IMR-90 (cell line): ENCODE results near the gene USP35. TPM values are rescaled to one million over a fixed set of nuclear protein-coding genes. Genes with fewer than 3 reads are reported as not detected.

Source experiments
- ATAC-seq: fragments of 200-7000 bp; cut with Tn5 transposase; 2 replicates; pipeline ENCODE4 v1.9.1; 2020; ENCODE audit warnings: low read depth, mild to moderate bottlenecking, moderate library complexity
- BruUV-seq: library from RNA; stranded (reverse); fragments of 400-500 nt; replicated peaks from 2 replicates; lab custom pipeline; 2021; lab: Mats Ljungman, UMichigan
- CTCF ChIA-PET: fragments of 300-600 bp; formaldehyde crosslinking; extraction: SDS; loops from one replicate; lab custom pipeline; 2021; ENCODE audit warnings: antibody characterized with exemption; lab: Yijun Ruan, JAX
- POLR2A ChIA-PET: fragments of 300-600 bp; sonication (Branson Sonifier 250); formaldehyde crosslinking; loops from one replicate; lab custom pipeline; 2022; ENCODE audit warnings: antibody characterized with exemption; ENCODE audit not compliant: unreplicated experiment; lab: Charles Lee
- DNase-seq: peaks from one replicate; pipeline ENCODE4 v3.0.0; 2013
- H2AFZ ChIP-seq: replicated peaks from 2 replicates; pipeline ENCODE3; 2013; ENCODE audit warnings: low read length, mild to moderate bottlenecking; ENCODE audit not compliant: poor library complexity
- H2AK5ac ChIP-seq: 2 replicates; pipeline ENCODE4 v1.6.1; 2013; ENCODE audit warnings: low read depth, low read length, inconsistent platforms
- H2AK9ac ChIP-seq: replicated peaks from 2 replicates; pipeline ENCODE3; 2013; ENCODE audit warnings: mild to moderate bottlenecking, low read depth, low read length, moderate library complexity; ENCODE audit not compliant: poor library complexity
- H2BK120ac ChIP-seq: 2 replicates; pipeline ENCODE4 v1.6.1; 2013; ENCODE audit warnings: low read depth, low read length, inconsistent platforms
- H2BK15ac ChIP-seq: 3 replicates; pipeline ENCODE4 v1.6.1; 2013; ENCODE audit warnings: low read depth, low read length, inconsistent platforms
- H2BK20ac ChIP-seq: 2 replicates; pipeline ENCODE4 v1.6.1; 2013; ENCODE audit warnings: low read depth, mild to moderate bottlenecking, inconsistent platforms, low read length, moderate library complexity
- H2BK5ac ChIP-seq: 2 replicates; pipeline ENCODE4 v1.6.1; 2013; ENCODE audit warnings: mild to moderate bottlenecking, low read depth, low read length, inconsistent platforms; ENCODE audit not compliant: poor library complexity, severe bottlenecking
- H3K14ac ChIP-seq: replicated peaks from 2 replicates; pipeline ENCODE4 v1.6.1; 2013; ENCODE audit warnings: low read depth, low read length, inconsistent platforms
- H3K18ac ChIP-seq: 2 replicates; pipeline ENCODE4 v1.6.1; 2013; ENCODE audit warnings: low read depth, low read length, control low read depth
- H3K23ac ChIP-seq: 2 replicates; pipeline ENCODE4 v1.6.1; 2013; ENCODE audit warnings: low read depth, low read length, inconsistent platforms
- H3K27ac ChIP-seq: 2 replicates; pipeline ENCODE4 v1.5.1; 2013; ENCODE audit warnings: mild to moderate bottlenecking, control low read depth, low read length; ENCODE audit not compliant: insufficient read depth
- H3K27me3 ChIP-seq: 2 replicates; pipeline ENCODE4 v1.6.1; 2013; ENCODE audit warnings: low read length; ENCODE audit not compliant: control insufficient read depth, insufficient read depth
- H3K36me3 ChIP-seq: 2 replicates; pipeline ENCODE4 v1.6.1; 2013; ENCODE audit warnings: low read length, mixed read lengths; ENCODE audit not compliant: control insufficient read depth, insufficient read depth
- H3K4ac ChIP-seq: 2 replicates; pipeline ENCODE4 v1.6.1; 2013; ENCODE audit warnings: low read depth, low read length, inconsistent platforms
- H3K4me1 ChIP-seq: 2 replicates; pipeline ENCODE4 v1.6.1; 2013; ENCODE audit warnings: low read length, mixed read lengths; ENCODE audit not compliant: control insufficient read depth, insufficient read depth
- H3K4me2 ChIP-seq: 2 replicates; pipeline ENCODE4 v1.6.1; 2013; ENCODE audit warnings: low read depth, mild to moderate bottlenecking, control low read depth, low read length, moderate library complexity
- H3K4me3 ChIP-seq: 2 replicates; pipeline ENCODE4 v1.5.1; 2013; ENCODE audit warnings: low read depth, mild to moderate bottlenecking, control low read depth, low read length, moderate library complexity; ENCODE audit not compliant: insufficient read depth
- H3K56ac ChIP-seq: 2 replicates; pipeline ENCODE4 v1.6.1; 2013; ENCODE audit warnings: low read length, inconsistent platforms; ENCODE audit not compliant: insufficient read depth; ENCODE audit errors: extremely low read depth
- H3K79me1 ChIP-seq, 2 experiments: 2 replicates each; pipeline ENCODE4 v1.6.1; 2013; ENCODE audit warnings: low read length in 2 of 2, inconsistent platforms in 1 of 2, low read depth in 1 of 2
- H3K9ac ChIP-seq: 2 replicates; pipeline ENCODE4 v1.6.1; 2013; ENCODE audit warnings: low read depth, low read length, control low read depth
- H3K9me1 ChIP-seq: 2 replicates; pipeline ENCODE4 v1.6.1; 2013; ENCODE audit warnings: low read length, inconsistent platforms; ENCODE audit not compliant: insufficient read depth
- H3K9me3 ChIP-seq: 2 replicates; pipeline ENCODE4 v1.6.1; 2013; ENCODE audit warnings: low read length; ENCODE audit not compliant: control insufficient read depth, insufficient read depth
- H4K20me1 ChIP-seq: 2 replicates; pipeline ENCODE4 v1.6.1; 2013; ENCODE audit warnings: low read length, inconsistent platforms; ENCODE audit not compliant: insufficient read depth
- H4K5ac ChIP-seq: 2 replicates; pipeline ENCODE4 v1.6.1; 2013; ENCODE audit warnings: mild to moderate bottlenecking, low read depth, low read length, control low read depth
- H4K8ac ChIP-seq, 2 experiments: 2 replicates each; pipeline ENCODE4 v1.6.1; 2013; ENCODE audit warnings: low read depth in 2 of 2, low read length in 2 of 2, control low read depth in 1 of 2, inconsistent platforms in 1 of 2
- H4K91ac ChIP-seq: 2 replicates; pipeline ENCODE4 v1.6.1; 2013; ENCODE audit warnings: low read depth, low read length, inconsistent platforms; ENCODE audit not compliant: insufficient read depth
- BHLHE40 ChIP-seq: fragments of 150-350 bp; IDR thresholded peaks from 2 replicates; pipeline ENCODE4 v1.6.1; 2016; ENCODE audit warnings: mild to moderate bottlenecking, low read depth, low read length
- CEBPB ChIP-seq: IDR thresholded peaks from 2 replicates; pipeline ENCODE4 v1.6.1; 2012; ENCODE audit warnings: low read depth, low read length, improper control_type of control experiment
- CHD1 ChIP-seq: IDR thresholded peaks from 2 replicates; pipeline ENCODE4 v1.6.1; 2012; ENCODE audit warnings: low read depth, low read length, improper control_type of control experiment
- CTCF ChIP-seq: conservative IDR thresholded peaks from 2 replicates; pipeline ENCODE4 v1.5.1; 2012; ENCODE audit warnings: mild to moderate bottlenecking, low read depth, low read length, improper control_type of control experiment
- FOS ChIP-seq: fragments of 150-350 bp; IDR thresholded peaks from 2 replicates; pipeline ENCODE4 v1.6.1; 2016; ENCODE audit warnings: low read depth, low read length
- MAFK ChIP-seq: IDR thresholded peaks from 2 replicates; pipeline ENCODE4 v1.6.1; 2012; ENCODE audit warnings: low read depth, low read length, improper control_type of control experiment
- NFE2L2 ChIP-seq: fragments of 150-350 bp; IDR thresholded peaks from 2 replicates; pipeline ENCODE4 v1.6.1; 2016; ENCODE audit warnings: low read depth, mild to moderate bottlenecking, low read length
- RAD21 ChIP-seq: IDR thresholded peaks from 2 replicates; pipeline ENCODE4 v1.6.1; 2012; ENCODE audit warnings: low read length, improper control_type of control experiment
- RCOR1 ChIP-seq: IDR thresholded peaks from 2 replicates; pipeline ENCODE4 v1.6.1; 2012; ENCODE audit warnings: mild to moderate bottlenecking, low read length, improper control_type of control experiment; ENCODE audit not compliant: insufficient replicate concordance
- WGBS, 2 experiments: methylation state at CpG; one replicate each; pipeline versions ENCODE4 v1.1.5 to v1.1.7; 2013; ENCODE audit warnings: missing lambda C conversion rate in 2 of 2; ENCODE audit not compliant: insufficient read length in 1 of 2; ENCODE audit errors: extremely low coverage in 2 of 2; 5-methylcytosine and 5-hydroxymethylcytosine counted together
- dilution Hi-C: fragments of 300-500 bp; cut with HindIII; formaldehyde crosslinking; loops from one replicate; pipeline ENCODE4 v1.14.3; 2018; ENCODE audit warnings: low sequenced_read_pairs; ENCODE audit not compliant: unreplicated experiment
- in situ Hi-C: fragments of 300-500 bp; cut with MboI; formaldehyde crosslinking; loops from 3 replicates; pipeline ENCODE4 v1.14.3; 2019; ENCODE audit warnings: low sequenced_read_pairs, inconsistent platforms, mixed read lengths
- intact Hi-C: fragments of 100-400 bp; cut with micrococcal nuclease; formaldehyde crosslinking; loops from 2 replicates; pipeline ENCODE4 v1.10.0; 2022
- polyA plus RNA-seq, 3 experiments: library from polyadenylated mRNA; depleted of rRNA; stranded (reverse); fragments of >200 nt; gene quantifications; 2 replicates each; pipeline ENCODE4 v1.2.3, GENCODE V29; 2012; ENCODE audit warnings: low replicate concordance in 1 of 3
- total RNA-seq: library from RNA; depleted of rRNA; stranded (reverse); fragments of >200 nt; gene quantifications from 2 replicates; pipeline ENCODE4 v1.2.3, GENCODE V29; 2012

Gene USP35
- total and polyA plus RNA-seq, 2 of the 4 experiments (the other 2 are of a cell fraction) = 2.7 to 11.3 TPM

DNA sequence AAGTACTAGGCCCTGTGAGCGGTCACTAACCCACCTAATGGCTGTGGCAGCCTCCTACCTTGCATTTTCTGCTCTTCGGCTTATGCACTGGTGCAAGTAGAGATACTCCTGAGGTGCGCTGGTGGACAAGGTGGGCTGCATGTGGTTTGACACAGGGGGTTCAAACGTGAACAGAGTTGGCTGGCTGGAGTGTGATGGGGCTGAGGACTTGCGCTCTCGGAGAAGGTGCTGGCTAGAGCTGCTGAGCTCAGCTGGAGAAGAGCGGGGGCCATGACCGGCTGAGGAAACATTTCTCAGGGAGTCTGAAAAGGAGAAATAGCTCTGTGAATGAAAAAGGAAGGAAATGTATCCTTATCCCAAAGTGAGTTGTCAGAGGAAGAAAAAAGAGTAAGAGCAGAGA lies 61.4 kb downstream of the USP35 start:
- Histone ChIP-seq H4K91ac (no peak overlapping the region), H4K8ac (no peak overlapping the region), H2AFZ (no peak overlapping the region), H3K23ac (no peak overlapping the region), H3K9me3 (0 out of 2 replicates have a peak, but pooled peaks cover 2% of the 10 kb centered on the region), H2BK120ac (no peak overlapping the region), H4K20me1 (no peaks in the 10 kb centered on the region; the same call in 1 of the 2 replicates), H3K4me1 (no peaks in the 10 kb centered on the region; the same call in 1 of the 2 replicates), H2AK5ac (no peak overlapping the region), H2BK15ac (no peak overlapping the region), H3K4me2 (no peak overlapping the region), H3K36me3 (peaks cover 6% of the 10 kb centered on the region; the same call in 1 of the 2 replicates), H3K4me3 (no peak overlapping the region), H4K5ac (no peak overlapping the region), H3K14ac (no peak overlapping the region), H3K9me1 (peaks cover 7% of the 10 kb centered on the region; the same call in 1 of the 2 replicates), H3K27me3 (no peaks in the 10 kb centered on the region), H3K18ac (no peak overlapping the region), H3K9ac (no peak overlapping the region), H2BK20ac (no peak overlapping the region), H3K27ac (no peak overlapping the region), H3K4ac (no peak overlapping the region), H3K56ac (no peak overlapping the region), H3K79me1 (peaks cover 3 to 5% of the 10 kb centered on the region in 2 experiments; a peak in 1 of 4 replicates), H2AK9ac (no peak overlapping the region), H2BK5ac (no peak overlapping the region)
- no peak for DNase-seq
- WGBS, 2 experiments = no CpG with 5 or more reads among the region's 8 CpGs
- TF ChIP-seq CTCF (no peak), RCOR1 (no peak), MAFK (no peak), BHLHE40 (no peak), CHD1 (no peak), RAD21 (no peak), FOS (no peak), CEBPB (no peak), NFE2L2 (no peak)
- POLR2A ChIA-PET = no interaction called here
- ATAC-seq = no peak
- in situ Hi-C loops = no loop called here
- dilution Hi-C loops = no loop called here
- CTCF ChIA-PET = no interaction called here
- intact Hi-C loops = no loop called here
- no TSS peak for BruUV-seq
